ENCODE measurements around the gene REEP6.

REEP6 gene

DNA sequence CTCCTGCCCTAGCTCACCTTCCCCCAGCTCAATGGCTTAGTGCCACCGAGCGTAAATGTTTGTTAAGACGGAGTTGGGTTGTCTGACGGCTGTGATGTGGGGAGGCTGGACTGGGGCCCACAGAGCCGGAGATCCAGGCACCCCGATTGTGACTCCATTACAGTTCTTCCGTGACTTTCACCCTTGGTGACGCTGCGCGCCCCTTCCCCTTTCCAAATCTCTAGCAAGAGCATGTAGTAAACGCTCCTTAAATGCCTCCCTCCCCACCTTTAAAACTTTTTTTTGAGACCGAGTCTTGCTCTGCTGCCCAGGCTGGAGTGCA, 829 bp downstream of the REEP6 start:
- Histone ChIP-seq H3K27ac (ENCODE audit: poor library complexity, severe bottlenecking) (no peak overlapping the region), H3K9me3 (ENCODE audit: severe bottlenecking) (no peaks in the 10 kb centered on the region), H3K27me3 (ENCODE audit: insufficient read depth, poor library complexity, severe bottlenecking) (no peaks in the 10 kb centered on the region), H3K36me3 (ENCODE audit: low read depth) (no peaks in the 10 kb centered on the region), H3K4me3 (ENCODE audit: severe bottlenecking) (no peak overlapping the region), H3K4me1 (ENCODE audit: insufficient read depth, poor library complexity, severe bottlenecking) (no peaks in the 10 kb centered on the region)
- no peak for DNase-seq (ENCODE audit: low spot score)
- ATAC-seq (ENCODE audit: low read depth), result no peak
- no peak for TF ChIP-seq CTCF (IDR thresholded peaks at IDR 0.05; ENCODE audit: poor library complexity, severe bottlenecking)

GRCh38 chr19:1492474-1493006, 1.6 kb downstream of the REEP6 start:
- DNase-seq (ENCODE audit: low spot score) (no peak), ATAC-seq (ENCODE audit: low read depth) (no peak)
- no peaks in the 10 kb centered on the region for H3K9me3 ChIP-seq (ENCODE audit: severe bottlenecking)
- no peak overlapping the region for H3K27ac ChIP-seq (ENCODE audit: poor library complexity, severe bottlenecking)
- H3K4me3 ChIP-seq (ENCODE audit: severe bottlenecking), result no peak overlapping the region
- H3K4me1 ChIP-seq (ENCODE audit: insufficient read depth, poor library complexity, severe bottlenecking), result no peaks in the 10 kb centered on the region
- H3K27me3 ChIP-seq (ENCODE audit: insufficient read depth, poor library complexity, severe bottlenecking), result no peaks in the 10 kb centered on the region
- H3K36me3 ChIP-seq (ENCODE audit: low read depth), result no peaks in the 10 kb centered on the region
- TF ChIP-seq CTCF (IDR thresholded peaks at IDR 0.05; ENCODE audit: poor library complexity, severe bottlenecking), result no peak

GRCh38 chr19:1494115-1494815, 3.3 kb downstream of the REEP6 start:
- no peak for ATAC-seq (ENCODE audit: low read depth)
- Histone ChIP-seq H3K9me3 (ENCODE audit: severe bottlenecking) (no peaks in the 10 kb centered on the region), H3K4me1 (ENCODE audit: insufficient read depth, poor library complexity, severe bottlenecking) (no peaks in the 10 kb centered on the region), H3K27me3 (ENCODE audit: insufficient read depth, poor library complexity, severe bottlenecking) (no peaks in the 10 kb centered on the region), H3K4me3 (ENCODE audit: severe bottlenecking) (no peak overlapping the region), H3K36me3 (ENCODE audit: low read depth) (no peaks in the 10 kb centered on the region), H3K27ac (ENCODE audit: poor library complexity, severe bottlenecking) (no peak overlapping the region)
- no peak for TF ChIP-seq CTCF (IDR thresholded peaks at IDR 0.05; ENCODE audit: poor library complexity, severe bottlenecking)
- no peak for DNase-seq (ENCODE audit: low spot score)

DNA sequence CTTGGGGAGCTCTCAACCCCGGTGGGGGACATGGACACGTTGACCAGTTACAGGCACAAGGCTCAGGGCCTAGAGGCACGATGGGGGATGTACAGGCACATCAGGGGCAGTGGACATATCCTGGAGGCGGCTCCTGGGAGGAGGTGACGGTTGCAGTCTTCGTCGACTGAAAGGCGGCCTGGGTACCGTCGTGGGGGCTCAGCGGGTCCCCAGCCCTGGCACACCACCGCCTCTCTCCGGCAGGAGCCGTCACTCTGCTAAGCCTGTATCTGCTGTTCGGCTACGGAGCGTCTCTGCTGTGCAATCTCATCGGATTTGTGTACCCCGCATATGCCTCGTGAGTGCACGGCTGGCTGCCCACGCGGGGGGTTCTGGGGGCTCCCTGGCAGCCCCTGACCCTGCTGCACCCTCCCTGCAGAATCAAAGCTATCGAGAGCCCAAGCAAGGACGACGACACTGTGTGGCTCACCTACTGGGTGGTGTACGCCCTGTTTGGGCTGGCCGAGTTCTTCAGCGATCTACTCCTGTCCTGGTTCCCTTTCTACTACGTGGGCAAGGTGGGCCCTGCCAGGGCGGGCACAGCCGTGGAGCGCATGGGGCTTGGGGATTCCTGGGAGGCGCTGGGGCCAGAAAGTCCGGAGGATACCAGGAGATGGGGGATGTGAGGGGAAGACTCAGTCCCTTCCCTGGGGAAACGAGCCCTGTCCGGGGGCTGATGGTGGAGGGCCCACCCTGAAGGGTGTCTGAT, 4.2 kb downstream of the REEP6 start:
- Histone ChIP-seq H3K27ac (ENCODE audit: poor library complexity, severe bottlenecking) (no peak overlapping the region), H3K4me1 (ENCODE audit: insufficient read depth, poor library complexity, severe bottlenecking) (no peaks in the 10 kb centered on the region), H3K9me3 (ENCODE audit: severe bottlenecking) (no peaks in the 10 kb centered on the region), H3K27me3 (ENCODE audit: insufficient read depth, poor library complexity, severe bottlenecking) (no peaks in the 10 kb centered on the region), H3K36me3 (ENCODE audit: low read depth) (no peaks in the 10 kb centered on the region), H3K4me3 (ENCODE audit: severe bottlenecking) (no peak overlapping the region)
- ATAC-seq (ENCODE audit: low read depth) (no peak), DNase-seq (ENCODE audit: low spot score) (no peak)
- no peak for TF ChIP-seq CTCF (IDR thresholded peaks at IDR 0.05; ENCODE audit: poor library complexity, severe bottlenecking)

Measured in RWPE2 (cell line).